SK-N-SH treated with all-trans-retinoic acid at 6 μM for 48 hours (cell line): ENCODE data around the gene KCNN2.

Experiments
- BACH2 ChIP-seq: fragments of 250-450 bp; sonication (Bioruptor Pico); IDR thresholded peaks from 2 replicates; pipeline ENCODE4 v1.9.0; 2021; ENCODE audit warnings: mild to moderate bottlenecking, borderline replicate concordance
- OSR1 ChIP-seq: fragments of 250-450 bp; sonication (Bioruptor Pico); IDR thresholded peaks from 2 replicates; pipeline ENCODE4 v1.8.0; 2022; ENCODE audit warnings: moderate library complexity, mild to moderate bottlenecking, inconsistent platforms
- TF ChIP-seq, protein P1 (sequence below): fragments of 250-450 bp; sonication (Bioruptor Pico); IDR thresholded peaks from 2 replicates; pipeline ENCODE4 v1.5.1; 2020; ENCODE audit warnings: low read depth, mild to moderate bottlenecking, moderate library complexity
- TF ChIP-seq, protein P2 (sequence below): fragments of 250-450 bp; sonication (Bioruptor Pico); IDR thresholded peaks from 2 replicates; pipeline ENCODE4 v1.8.0; 2020; ENCODE audit warnings: mild to moderate bottlenecking, moderate library complexity, borderline replicate concordance

DNA sequence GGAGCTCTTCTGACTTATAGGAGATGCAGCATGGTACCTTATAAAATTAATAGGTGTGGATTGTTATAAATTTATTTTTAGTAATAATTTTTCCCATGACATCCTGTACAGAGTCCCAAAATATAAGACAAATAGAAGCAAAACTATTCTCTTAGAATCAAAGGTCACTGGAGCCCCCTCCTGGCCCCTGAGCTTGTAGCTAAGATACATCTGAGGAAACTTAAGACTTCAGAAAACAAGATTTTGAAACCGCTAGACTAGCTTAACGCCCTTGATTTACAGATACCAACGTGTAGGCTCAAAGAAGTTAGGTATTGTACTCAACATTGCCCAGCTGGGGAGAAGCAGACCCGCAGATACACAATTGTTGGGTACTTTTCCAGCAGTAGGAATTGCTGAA lies 45.7 kb upstream of the KCNN2 start:
- TF ChIP-seq, protein P1, sequence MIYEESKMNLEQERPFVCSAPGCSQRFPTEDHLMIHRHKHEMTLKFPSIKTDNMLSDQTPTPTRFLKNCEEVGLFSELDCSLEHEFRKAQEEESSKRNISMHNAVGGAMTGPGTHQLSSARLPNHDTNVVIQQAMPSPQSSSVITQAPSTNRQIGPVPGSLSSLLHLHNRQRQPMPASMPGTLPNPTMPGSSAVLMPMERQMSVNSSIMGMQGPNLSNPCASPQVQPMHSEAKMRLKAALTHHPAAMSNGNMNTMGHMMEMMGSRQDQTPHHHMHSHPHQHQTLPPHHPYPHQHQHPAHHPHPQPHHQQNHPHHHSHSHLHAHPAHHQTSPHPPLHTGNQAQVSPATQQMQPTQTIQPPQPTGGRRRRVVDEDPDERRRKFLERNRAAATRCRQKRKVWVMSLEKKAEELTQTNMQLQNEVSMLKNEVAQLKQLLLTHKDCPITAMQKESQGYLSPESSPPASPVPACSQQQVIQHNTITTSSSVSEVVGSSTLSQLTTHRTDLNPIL (CRISPR knock-in tag) = no peak
- TF ChIP-seq BACH2 (CRISPR knock-in tag) = no peak
- TF ChIP-seq, protein P2, sequence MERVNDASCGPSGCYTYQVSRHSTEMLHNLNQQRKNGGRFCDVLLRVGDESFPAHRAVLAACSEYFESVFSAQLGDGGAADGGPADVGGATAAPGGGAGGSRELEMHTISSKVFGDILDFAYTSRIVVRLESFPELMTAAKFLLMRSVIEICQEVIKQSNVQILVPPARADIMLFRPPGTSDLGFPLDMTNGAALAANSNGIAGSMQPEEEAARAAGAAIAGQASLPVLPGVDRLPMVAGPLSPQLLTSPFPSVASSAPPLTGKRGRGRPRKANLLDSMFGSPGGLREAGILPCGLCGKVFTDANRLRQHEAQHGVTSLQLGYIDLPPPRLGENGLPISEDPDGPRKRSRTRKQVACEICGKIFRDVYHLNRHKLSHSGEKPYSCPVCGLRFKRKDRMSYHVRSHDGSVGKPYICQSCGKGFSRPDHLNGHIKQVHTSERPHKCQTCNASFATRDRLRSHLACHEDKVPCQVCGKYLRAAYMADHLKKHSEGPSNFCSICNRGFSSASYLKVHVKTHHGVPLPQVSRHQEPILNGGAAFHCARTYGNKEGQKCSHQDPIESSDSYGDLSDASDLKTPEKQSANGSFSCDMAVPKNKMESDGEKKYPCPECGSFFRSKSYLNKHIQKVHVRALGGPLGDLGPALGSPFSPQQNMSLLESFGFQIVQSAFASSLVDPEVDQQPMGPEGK (CRISPR knock-in tag) = no peak
- no peak for TF ChIP-seq OSR1
